Hepatocyte (in vitro differentiated cells): Measurements from ENCODE around the gene PPP2R2C. TPM values are rescaled to one million over a fixed set of nuclear protein-coding genes. Genes with fewer than 3 reads are reported as not detected.

Experiments
- DNase-seq: peaks from one replicate; pipeline ENCODE4 v3.0.0-alpha.2; 2016; ENCODE audit warnings: low spot score
- H2AFZ ChIP-seq: fragments of 200-600 bp; sonication (generic); 2 replicates; pipeline ENCODE4 v1.6.0; 2016; ENCODE audit warnings: antibody characterized with exemption, mild to moderate bottlenecking
- H3K27ac ChIP-seq: fragments of 200-600 bp; sonication (generic); 2 replicates; pipeline ENCODE4 v1.5.1; 2016; ENCODE audit warnings: mild to moderate bottlenecking
- H3K27me3 ChIP-seq: fragments of 200-600 bp; sonication (generic); 2 replicates; pipeline ENCODE4 v1.6.1; 2016
- H3K36me3 ChIP-seq: fragments of 200-600 bp; sonication (generic); replicated peaks from 2 replicates; pipeline ENCODE4 v1.5.1; 2016; ENCODE audit warnings: low read depth; ENCODE audit not compliant: insufficient read depth
- H3K4me1 ChIP-seq: fragments of 200-600 bp; sonication (generic); 2 replicates; pipeline ENCODE4 v1.5.1; 2016; ENCODE audit warnings: mild to moderate bottlenecking, moderate library complexity; ENCODE audit not compliant: insufficient read depth
- H3K4me2 ChIP-seq: fragments of 200-600 bp; sonication (generic); 2 replicates; pipeline ENCODE4 v1.6.0; 2016
- H3K4me3 ChIP-seq: fragments of 200-600 bp; sonication (generic); 2 replicates; pipeline ENCODE4 v1.5.1; 2016; ENCODE audit warnings: mild to moderate bottlenecking
- H3K79me2 ChIP-seq: fragments of 200-600 bp; sonication (generic); 2 replicates; pipeline ENCODE4 v1.6.0; 2017; ENCODE audit warnings: mild to moderate bottlenecking
- H3K9me2 ChIP-seq: fragments of 200-600 bp; sonication (generic); replicated peaks from 2 replicates; pipeline ENCODE4 v1.6.0; 2017; ENCODE audit warnings: mild to moderate bottlenecking; ENCODE audit not compliant: insufficient read depth
- H3K9me3 ChIP-seq: fragments of 200-600 bp; sonication (generic); 2 replicates; pipeline ENCODE4 v1.5.1; 2016; ENCODE audit warnings: low read depth, mild to moderate bottlenecking
- H4K20me1 ChIP-seq: fragments of 200-600 bp; sonication (generic); 2 replicates; pipeline ENCODE4 v1.6.0; 2016; ENCODE audit warnings: mild to moderate bottlenecking; ENCODE audit not compliant: insufficient read depth, poor library complexity, severe bottlenecking
- EZH2 ChIP-seq: fragments of 200-600 bp; sonication (generic); IDR thresholded peaks from 2 replicates; pipeline ENCODE4 v1.6.1; 2016; ENCODE audit warnings: antibody characterized with exemption, mild to moderate bottlenecking, borderline replicate concordance
- EZH2phosphoT487 ChIP-seq: fragments of 200-600 bp; sonication (generic); IDR thresholded peaks from one replicate; pipeline ENCODE4 v1.6.1; 2018; ENCODE audit warnings: antibody characterized with exemption, mild to moderate bottlenecking, low read depth, moderate library complexity; ENCODE audit not compliant: unreplicated experiment, severe bottlenecking
- WGBS: methylation state at CpG from one replicate; pipeline ENCODE4 v1.1.6; 2016; ENCODE audit warnings: low lambda C conversion rate; ENCODE audit errors: missing lambda C conversion rate; 5-methylcytosine and 5-hydroxymethylcytosine counted together
- polyA plus RNA-seq: library from polyadenylated mRNA; unstranded; fragments of >200 nt; fragmentation: Nextera tagmentation; extraction: Ambion mirVana; gene quantifications from 2 replicates; pipeline ENCODE4 v1.2.1, GENCODE V29; 2016
- total RNA-seq: library from RNA; depleted of rRNA; stranded (reverse); fragments of >200 nt; gene quantifications from 2 replicates; pipeline ENCODE4 v1.2.3, GENCODE V29; 2014
- TF ChIP-seq, protein P1 (sequence below): fragments of 200-600 bp; sonication (generic); IDR thresholded peaks from 2 replicates; pipeline ENCODE4 v1.5.1; 2016; ENCODE audit warnings: antibody characterized with exemption, mild to moderate bottlenecking; ENCODE audit not compliant: poor library complexity

Gene PPP2R2C
- total and polyA plus RNA-seq, 2 experiments from 2014 or later: 0.35 to 0.67 TPM

DNA sequence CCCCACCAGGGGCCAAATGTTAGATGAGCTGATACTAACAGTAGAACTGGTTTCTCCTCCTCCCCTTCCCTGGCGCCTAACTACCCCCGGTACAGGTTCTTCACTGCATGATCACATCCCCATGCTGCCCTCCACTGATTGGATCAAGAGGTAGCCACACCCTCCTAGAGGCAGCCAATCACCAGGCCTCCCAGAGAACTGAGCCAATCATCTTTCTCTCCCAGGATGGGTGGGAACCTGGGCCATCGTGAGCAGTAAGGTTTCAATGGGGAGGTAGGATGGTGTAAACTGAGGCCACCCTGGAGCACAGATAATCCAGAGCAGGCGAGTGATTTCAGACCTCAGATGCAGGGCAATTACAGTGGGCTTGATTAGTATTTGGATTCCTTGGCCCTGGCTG, 64.2 kb downstream of the PPP2R2C start:
- no peaks in the 10 kb centered on the region for H3K79me2 ChIP-seq
- 80% methylated on average over 4 of the region's 4 CpGs for WGBS
- H3K27me3 ChIP-seq: peaks cover 27% of the 10 kb centered on the region

DNA sequence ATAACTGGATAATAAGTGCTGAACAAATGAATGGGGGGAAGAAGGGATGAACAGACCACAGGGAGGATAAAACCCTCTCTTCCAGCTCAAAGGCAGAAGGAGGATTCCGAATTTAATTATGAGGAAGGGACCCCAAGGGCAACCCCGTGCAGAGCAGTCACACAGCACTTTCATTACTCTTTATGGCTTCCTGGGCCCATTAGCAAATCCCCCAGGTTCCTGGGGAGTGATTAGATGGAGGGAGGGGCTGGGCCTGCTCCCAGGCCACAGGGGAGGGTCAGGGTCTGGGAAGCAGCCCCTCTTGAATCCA, 67.1 kb downstream of the PPP2R2C start:
- no peak overlapping the region for H3K27ac ChIP-seq
- WGBS: 0% methylated on average over 2 of the region's 2 CpGs
- H3K4me1 ChIP-seq: no peaks in the 10 kb centered on the region
- no peaks in the 10 kb centered on the region for H4K20me1 ChIP-seq
- H3K4me2 ChIP-seq: no peak overlapping the region
- H3K36me3 ChIP-seq: no peaks in the 10 kb centered on the region
- H2AFZ ChIP-seq: no peak overlapping the region
- no peaks in the 10 kb centered on the region for H3K9me3 ChIP-seq
- TF ChIP-seq EZH2phosphoT487 (no peak), EZH2 (no peak)
- TF ChIP-seq, protein P1, sequence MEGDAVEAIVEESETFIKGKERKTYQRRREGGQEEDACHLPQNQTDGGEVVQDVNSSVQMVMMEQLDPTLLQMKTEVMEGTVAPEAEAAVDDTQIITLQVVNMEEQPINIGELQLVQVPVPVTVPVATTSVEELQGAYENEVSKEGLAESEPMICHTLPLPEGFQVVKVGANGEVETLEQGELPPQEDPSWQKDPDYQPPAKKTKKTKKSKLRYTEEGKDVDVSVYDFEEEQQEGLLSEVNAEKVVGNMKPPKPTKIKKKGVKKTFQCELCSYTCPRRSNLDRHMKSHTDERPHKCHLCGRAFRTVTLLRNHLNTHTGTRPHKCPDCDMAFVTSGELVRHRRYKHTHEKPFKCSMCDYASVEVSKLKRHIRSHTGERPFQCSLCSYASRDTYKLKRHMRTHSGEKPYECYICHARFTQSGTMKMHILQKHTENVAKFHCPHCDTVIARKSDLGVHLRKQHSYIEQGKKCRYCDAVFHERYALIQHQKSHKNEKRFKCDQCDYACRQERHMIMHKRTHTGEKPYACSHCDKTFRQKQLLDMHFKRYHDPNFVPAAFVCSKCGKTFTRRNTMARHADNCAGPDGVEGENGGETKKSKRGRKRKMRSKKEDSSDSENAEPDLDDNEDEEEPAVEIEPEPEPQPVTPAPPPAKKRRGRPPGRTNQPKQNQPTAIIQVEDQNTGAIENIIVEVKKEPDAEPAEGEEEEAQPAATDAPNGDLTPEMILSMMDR: no peak
- no peaks in the 10 kb centered on the region for H3K79me2 ChIP-seq
- no peaks in the 10 kb centered on the region for H3K9me2 ChIP-seq
- no peak overlapping the region for H3K4me3 ChIP-seq
- peaks cover 39% of the 10 kb centered on the region for H3K27me3 ChIP-seq
- DNase-seq: no peak

More for the DNA sequence above, 64.2 kb downstream of the PPP2R2C start:
- no peaks in the 10 kb centered on the region for H3K9me3 ChIP-seq
- no peak overlapping the region for H3K4me3 ChIP-seq
- H2AFZ ChIP-seq: no peak overlapping the region
- no peak overlapping the region for H3K27ac ChIP-seq
- DNase-seq: no peak
- no peak overlapping the region for H3K4me2 ChIP-seq
- no peak for TF ChIP-seq EZH2
- no peak for TF ChIP-seq EZH2phosphoT487
- TF ChIP-seq, protein P1: no peak
- H3K9me2 ChIP-seq: no peaks in the 10 kb centered on the region
- H4K20me1 ChIP-seq: no peaks in the 10 kb centered on the region
- no peaks in the 10 kb centered on the region for H3K4me1 ChIP-seq
- H3K36me3 ChIP-seq: no peaks in the 10 kb centered on the region

DNA sequence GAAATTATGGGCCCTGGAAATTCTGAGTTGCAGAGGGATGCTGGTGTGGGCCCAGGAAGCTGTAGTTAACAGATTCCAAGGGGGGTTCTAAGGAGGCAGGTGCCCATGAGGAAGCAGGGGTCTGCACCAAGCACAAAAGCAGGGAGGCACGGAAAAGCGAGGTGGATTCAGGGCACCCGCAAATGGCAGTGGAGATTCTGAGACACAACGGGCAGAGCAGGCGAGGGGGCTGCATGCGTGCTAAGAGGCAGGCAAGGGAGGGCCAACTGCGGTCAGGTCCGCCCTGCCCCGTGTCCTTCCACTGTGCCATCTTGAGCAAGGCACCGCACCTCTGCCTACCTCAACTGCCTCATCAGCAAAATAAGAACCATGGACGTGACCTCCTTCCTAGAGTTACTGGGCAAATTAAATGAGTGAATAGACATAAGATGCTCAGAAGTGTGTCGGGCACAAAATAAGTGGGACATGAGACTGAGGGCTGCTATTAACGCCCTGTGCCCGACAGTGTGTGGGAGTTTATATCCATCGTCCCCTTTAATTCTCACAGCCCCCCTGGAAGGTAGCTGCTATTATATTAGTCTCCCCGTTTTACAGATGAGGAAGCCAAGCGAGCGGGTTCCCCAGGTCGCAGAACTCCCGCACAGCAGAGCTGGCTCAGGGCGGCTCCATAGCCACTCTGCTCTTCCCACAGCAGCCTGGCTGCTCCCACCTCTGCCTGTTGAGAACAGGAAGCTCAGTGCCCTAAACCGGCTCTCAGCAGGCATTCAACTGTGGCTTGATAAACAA, 67.6 kb downstream of the PPP2R2C start:
- 76% methylated on average over 22 of the region's 22 CpGs for WGBS
- Histone ChIP-seq H3K27ac (no peak overlapping the region), H3K9me2 (no peaks in the 10 kb centered on the region), H4K20me1 (no peaks in the 10 kb centered on the region), H3K9me3 (no peaks in the 10 kb centered on the region), H3K4me2 (no peak overlapping the region), H3K27me3 (peaks cover 39% of the 10 kb centered on the region), H3K36me3 (no peaks in the 10 kb centered on the region), H3K4me1 (no peaks in the 10 kb centered on the region), H2AFZ (no peak overlapping the region), H3K79me2 (no peaks in the 10 kb centered on the region), H3K4me3 (no peak overlapping the region)
- TF ChIP-seq, protein P1: no peak
- no peak for TF ChIP-seq EZH2
- no peak for TF ChIP-seq EZH2phosphoT487
- no peak for DNase-seq

DNA sequence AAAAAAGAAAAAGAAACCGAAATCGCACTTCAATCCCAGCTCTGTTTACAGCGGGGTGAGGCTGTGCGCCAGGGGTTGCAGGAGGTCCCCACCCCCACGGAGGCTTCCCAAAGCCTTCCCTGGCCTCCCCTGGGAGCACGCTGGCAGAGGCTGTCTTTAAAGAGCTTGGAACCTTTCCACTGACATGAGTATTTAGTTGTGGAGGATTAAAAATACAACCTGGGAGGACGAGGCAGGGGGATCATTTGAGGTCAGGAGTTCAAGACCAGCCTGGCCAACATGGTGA, 69.1 kb downstream of the PPP2R2C start:
- no peak for DNase-seq
- H3K9me3 ChIP-seq: no peaks in the 10 kb centered on the region
- H3K27me3 ChIP-seq: peaks cover 48% of the 10 kb centered on the region
- H3K4me1 ChIP-seq: no peaks in the 10 kb centered on the region
- no peak overlapping the region for H3K4me3 ChIP-seq
- H4K20me1 ChIP-seq: no peaks in the 10 kb centered on the region
- H3K4me2 ChIP-seq: no peak overlapping the region
- no peak overlapping the region for H2AFZ ChIP-seq
- H3K9me2 ChIP-seq: no peaks in the 10 kb centered on the region
- no peak for TF ChIP-seq EZH2phosphoT487
- TF ChIP-seq, protein P1: no peak
- TF ChIP-seq EZH2: no peak
- no peak overlapping the region for H3K27ac ChIP-seq
- H3K36me3 ChIP-seq: no peaks in the 10 kb centered on the region
- 15% methylated on average over 7 of the region's 7 CpGs for WGBS
- no peaks in the 10 kb centered on the region for H3K79me2 ChIP-seq
